Astrocyte (in vitro differentiated cells and primary cell): Measurements from ENCODE around the gene EYS.

Experiments used
- CTCF ChIP-seq: IDR thresholded peaks from 2 replicates; pipeline ENCODE4 v1.5.1; 2011; ENCODE audit warnings: low read depth, mild to moderate bottlenecking, inconsistent platforms, low read length, moderate library complexity; ENCODE audit not compliant: insufficient read depth
- EZH2 ChIP-seq: IDR thresholded peaks from 2 replicates; pipeline ENCODE4 v1.6.1; 2012; ENCODE audit warnings: mild to moderate bottlenecking, low read length, inconsistent platforms; ENCODE audit not compliant: insufficient read depth

GRCh38 chr6:64777941-64778785 lies 928.9 kb downstream of the EYS start:
- no peak for TF ChIP-seq EZH2
- TF ChIP-seq CTCF, result no peak
